HG02885 (cell line): ENCODE results near the gene IPO7.
"Not testable (repeated sequence)": the region's sequence is repeated elsewhere in the genome, so short reads cannot be mapped to it uniquely, and the experiment has no call there.

Source experiments
- ATAC-seq: cut with Tn5 transposase; IDR thresholded peaks from one replicate; pipeline ENCODE4 v1.9.1; 2021; ENCODE audit warnings: mild to moderate bottlenecking; ENCODE audit not compliant: unreplicated experiment, poor library complexity

Gene IPO7

DNA sequence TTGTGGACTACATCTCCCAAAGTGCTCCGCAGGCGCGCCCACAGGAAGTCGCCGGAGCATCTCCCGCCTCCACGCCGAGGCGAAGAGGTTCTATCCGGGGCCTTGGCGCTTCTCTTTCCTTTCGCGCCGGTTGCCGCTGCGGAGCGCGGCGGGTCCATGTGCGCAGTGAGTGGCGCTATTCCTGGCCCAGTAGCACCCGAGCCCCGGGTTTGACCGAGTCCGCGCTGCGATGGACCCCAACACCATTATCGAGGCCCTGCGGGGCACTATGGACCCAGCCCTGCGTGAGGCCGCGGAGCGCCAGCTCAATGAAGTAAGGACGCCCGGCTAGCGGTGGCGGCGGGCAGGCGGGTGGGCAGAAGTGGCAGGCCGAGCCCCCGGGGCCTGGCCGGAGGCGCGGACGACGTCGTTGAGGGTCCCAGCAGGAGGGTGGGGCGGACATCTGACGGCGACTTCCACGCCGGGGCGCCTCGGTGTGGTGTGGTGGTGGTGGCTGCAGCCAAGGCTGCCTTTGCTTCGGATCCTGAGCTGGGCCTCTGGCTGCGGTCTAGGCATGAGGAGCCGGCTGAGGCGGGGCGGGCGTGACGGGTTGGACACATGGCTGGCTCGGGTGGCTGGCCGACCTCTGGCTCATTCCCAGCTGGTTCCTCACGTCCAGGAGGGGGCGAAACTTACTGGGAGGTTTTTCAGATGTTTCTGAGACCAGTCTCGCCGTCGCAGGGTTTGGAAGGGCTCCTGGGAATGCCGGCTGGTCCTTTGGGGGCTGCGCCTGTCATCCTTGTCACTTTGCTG lies at the start of gene IPO7:
TSS of gene IPO7 (plus strand) at position 118 of the 792 bp plus-strand sequence. CDS start at position 230, 112 bp downstream.
- peak; percentile 92 for ATAC-seq

DNA sequence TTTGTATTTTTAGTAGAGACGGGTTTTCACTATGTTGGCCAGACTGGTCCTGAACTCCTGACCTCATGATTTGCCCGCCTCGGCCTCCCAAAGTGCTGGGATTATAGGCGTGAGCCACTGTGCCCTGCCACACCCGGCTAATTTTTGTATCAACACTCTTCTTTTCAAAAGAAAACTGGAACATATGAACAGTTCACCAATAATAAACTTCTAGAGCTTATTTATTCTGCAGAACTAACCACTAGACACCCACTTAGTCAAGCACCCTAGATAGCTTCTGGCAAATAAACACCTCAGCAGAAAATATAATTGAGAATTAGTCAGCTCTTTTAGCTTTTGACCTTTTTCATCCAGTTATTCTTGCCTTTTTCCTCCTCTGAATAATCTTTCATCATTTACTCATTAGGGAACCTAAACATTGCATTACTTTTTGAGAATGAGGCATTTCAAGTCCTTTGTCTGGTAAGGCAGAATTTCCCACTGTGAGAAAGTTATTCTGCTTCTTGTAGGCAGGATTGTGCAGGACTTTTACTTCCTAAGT lies 42.7 kb upstream of the IPO7 start:
- ATAC-seq, result no peak

DNA sequence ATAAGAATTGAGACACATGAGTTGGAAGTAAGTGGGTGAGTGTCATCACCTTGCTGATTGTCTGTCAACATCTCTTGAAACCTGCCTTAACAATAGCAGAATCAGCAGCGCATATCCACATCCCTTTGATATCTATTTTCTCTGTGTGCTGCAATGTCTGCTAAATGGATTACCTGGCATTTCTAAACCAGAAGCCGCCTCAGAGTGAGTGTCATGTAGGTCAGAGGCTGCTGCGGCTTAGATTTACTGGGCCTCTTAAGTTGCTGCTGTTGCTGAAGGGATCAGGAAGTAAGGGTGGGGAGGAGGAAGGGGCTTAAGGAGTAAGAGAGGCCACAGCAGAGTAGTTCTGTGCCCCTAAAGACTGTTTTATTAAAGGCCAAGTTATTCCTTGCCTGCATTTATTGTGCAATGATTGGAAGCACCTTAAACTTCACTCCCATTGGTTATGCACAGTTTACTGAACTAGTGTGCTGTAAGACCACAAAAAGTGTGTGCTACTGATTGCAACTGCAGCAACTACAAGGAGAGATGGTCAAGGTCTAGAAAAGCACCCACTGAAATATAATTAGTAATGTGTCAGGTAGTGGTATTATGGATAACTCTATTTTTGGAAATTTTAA lies 40.3 kb upstream of the IPO7 start:
- ATAC-seq, result no peak

DNA sequence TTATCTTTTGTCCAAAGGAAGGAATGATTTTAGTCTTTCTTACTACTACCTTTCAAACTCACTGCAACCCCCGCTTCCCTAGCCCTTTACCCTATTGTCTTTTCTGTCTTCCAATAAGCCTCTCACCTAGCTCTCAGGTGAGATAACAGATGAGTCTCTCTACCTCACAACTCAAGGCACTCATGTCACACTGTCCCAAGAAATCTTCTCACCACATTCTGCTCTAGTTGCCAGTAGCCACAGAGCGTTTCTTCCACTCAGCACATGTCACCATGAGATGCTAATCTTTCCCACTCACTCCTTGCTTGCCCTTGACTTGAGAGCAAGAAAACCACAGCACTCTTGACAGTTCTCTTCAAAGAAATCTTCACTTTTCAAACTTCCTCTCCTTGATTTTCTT lies 37.4 kb upstream of the IPO7 start:
- no peak for ATAC-seq

DNA sequence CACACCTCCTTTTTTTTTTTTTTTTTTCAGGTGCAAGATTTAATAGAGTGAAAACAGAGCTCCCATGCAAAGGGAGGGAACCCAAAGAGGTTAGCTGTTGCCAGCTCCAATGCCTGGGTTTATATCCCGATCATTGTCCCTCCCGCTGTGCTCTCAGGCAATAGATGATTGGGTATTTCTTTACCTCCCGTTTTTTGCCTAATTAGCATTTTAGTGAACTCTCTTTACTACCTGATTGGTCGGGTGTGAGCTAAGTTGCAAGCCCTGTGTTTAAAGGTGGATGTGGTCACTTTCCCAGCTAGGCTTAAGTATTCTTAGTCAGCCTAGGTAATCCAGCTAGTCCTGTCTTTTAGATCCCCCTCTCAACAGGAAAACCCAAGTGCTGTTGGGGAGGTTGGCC lies 36.7 kb upstream of the IPO7 start:
- not testable (repeated sequence) for ATAC-seq

DNA sequence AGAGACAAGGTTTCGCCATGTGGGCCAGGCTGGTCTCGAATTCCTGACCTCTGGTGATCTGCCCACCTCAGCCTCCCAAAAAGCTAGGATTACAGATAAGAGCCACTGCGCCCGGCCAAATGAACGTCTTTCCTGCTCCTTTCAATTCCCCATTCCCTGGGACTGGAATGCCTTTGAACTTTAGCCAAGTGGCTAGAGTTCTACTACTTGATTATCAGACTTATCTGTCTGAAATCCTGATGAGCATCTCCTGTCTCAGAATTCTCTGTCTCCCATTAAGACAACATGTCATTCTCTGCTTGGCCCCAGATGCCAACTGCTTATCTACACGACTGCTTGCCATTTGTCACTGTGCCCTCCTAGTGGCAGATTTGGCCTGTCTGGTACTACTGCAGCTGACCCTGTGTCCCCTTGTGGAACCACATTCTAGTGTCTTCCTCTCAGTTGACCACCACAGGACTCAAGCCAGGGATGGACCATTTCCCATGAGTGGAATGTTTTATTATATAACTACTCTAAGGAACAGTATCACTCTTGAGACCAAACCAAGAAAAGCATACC lies 33.1 kb upstream of the IPO7 start:
- ATAC-seq, result no peak

DNA sequence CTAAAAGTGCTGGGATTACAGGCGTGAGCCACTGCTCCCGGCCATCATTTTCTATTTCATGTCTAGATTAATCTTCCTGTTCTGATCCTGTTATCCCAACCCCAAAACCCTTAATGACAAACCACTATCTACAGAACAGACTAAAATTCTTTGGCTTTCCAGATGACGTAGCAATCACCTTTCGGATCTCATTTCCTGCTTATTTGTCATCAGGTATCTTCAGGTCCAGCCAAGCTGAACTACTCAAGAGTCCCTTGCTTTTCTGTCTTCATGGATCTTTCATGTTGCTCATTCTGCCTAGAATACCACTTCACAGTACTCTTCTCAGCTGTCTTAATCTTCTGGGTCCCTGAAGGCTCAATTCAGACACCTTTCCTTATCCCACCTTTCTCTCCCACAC lies 27.4 kb upstream of the IPO7 start:
- ATAC-seq, result no peak

DNA sequence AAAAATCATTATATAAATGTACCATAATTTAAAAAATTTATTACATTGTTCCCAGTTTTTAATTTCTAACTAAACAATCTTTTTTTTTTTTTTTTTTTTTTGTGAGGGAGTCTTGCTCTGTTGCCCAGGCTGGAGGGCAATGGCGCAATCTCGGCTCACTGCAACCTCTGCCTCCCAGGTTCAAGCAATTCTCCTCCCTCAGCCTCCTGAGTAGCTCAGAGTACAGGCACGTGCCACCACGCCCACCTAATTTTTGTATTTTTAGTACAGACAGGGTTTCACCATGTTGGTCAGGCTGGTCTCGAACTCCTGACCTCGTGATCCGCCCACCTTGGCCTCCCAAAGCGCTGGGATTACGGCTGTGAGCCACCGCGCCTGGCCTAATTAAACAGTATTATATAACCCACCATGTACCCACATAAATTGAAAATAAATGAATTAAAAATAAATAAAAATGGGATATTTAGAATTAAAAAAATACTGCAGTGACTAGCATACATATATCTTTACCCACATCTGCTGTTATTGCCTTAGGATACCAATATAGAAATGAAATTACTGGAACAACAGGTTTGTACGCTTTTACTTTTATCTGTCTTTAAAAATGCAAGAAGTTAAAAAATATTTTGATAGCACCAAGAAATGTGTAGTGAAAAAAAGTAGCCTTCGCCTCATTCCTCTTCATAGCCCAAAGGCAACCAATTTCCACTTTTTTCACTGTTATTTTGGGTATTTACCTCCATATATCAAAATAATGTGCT lies 23.4 kb upstream of the IPO7 start:
- ATAC-seq, result not testable (repeated sequence)

DNA sequence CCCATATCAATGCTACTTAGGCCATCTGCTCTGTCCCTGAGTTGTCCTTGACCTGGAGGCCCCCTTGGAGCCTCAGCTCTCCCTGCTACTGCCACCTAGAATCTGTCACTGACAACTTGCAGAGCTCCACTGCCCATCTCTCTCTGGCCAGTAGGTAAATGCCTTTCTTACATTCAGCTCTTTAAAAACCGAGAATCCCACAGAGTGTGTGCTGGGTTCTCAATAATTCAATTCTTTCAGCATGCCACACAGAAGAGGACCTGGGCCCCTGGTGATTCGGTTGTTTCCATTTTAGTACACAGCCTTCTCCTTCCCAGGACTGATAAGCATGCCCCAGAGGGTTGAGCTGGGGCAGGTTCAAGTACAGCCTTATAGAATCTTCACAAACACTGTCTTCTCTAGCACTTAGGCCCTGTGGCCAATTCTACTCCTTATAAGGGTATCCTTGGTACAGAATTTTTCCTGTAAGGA lies 22.0 kb upstream of the IPO7 start:
- ATAC-seq, result no peak

DNA sequence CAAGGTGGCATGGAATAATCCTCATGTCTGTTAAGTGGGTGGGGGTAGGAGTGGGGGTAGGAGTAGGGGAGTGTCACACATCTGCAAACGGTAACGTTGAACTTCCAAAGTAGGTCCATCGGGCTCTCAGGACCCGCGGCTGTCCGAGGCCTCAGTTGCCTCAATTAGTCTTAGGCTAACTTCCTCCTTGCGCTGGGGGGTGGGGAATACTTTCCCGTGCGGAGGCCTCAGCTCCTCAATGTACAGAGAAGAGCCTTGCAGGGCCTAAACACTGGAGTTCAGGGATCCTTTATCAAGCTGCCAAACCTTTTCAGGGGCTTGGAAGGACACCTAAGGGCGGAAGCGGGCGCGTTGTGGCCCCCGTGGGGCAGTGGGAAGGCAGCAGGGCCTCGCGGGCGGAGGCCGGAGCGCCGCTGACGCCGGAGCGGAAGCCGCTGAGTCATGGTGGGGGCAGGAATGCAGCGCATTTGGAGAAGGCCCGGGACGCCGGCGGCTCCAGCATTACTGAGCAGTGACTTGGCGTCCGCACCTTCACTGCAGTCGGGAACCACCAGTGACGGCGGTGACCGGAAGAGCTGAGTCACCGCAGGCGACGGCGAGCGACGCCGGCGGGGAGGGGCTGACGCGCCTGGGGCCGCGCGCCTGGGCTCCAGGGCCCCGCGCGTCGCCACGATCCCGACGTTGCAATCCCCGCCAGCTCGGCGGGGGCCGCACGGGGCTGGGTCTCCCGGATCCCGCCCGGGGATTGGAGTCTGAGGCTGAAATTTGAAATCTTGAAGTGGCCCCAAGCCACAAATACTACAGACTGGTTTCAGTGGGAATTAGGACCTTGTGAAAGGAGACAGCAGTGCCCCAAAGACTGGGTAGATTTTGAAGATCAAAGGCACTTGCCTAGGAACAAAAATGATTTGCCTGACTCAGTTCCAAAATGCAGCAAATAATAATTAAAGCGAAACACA lies 20.2 kb upstream of the IPO7 start:
- peak; percentile 98 for ATAC-seq

DNA sequence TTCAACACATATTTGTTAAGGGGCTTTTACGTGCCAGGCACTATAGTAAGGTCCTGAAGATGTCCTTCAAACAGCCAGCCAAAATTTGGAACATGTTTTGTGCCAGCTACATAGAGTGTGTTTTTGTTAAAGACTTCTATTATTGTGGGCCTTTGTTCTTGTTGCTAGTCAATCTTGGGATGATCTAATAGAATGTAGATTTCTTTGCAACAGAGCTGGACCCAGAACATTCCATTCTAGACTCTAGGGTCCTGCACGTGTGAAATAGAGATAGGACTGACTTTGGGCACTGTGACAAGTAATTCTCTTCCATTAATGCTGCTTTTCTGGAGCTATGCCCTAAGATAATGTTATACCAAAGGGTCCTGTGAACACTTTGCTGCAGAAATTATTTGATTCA lies 16.9 kb upstream of the IPO7 start:
- no peak for ATAC-seq

DNA sequence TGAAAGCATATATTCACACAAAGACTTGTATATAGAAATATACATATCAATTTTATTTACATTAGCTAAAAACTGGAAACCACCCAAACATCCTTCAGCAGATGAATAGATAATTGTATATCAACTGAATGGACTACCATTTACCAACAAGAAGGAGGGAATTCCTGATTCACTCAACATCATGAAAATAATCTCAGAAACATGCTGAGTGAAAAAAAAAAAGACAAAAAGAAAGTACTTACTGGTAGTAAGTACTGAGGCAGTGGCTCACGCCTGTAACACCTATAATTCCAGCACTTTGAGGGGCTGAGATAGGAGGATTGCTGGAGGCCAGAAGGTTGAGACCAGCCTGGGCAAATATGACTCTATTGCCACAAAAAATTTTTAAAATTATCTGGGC lies 7.4 kb upstream of the IPO7 start:
- ATAC-seq, result no peak

DNA sequence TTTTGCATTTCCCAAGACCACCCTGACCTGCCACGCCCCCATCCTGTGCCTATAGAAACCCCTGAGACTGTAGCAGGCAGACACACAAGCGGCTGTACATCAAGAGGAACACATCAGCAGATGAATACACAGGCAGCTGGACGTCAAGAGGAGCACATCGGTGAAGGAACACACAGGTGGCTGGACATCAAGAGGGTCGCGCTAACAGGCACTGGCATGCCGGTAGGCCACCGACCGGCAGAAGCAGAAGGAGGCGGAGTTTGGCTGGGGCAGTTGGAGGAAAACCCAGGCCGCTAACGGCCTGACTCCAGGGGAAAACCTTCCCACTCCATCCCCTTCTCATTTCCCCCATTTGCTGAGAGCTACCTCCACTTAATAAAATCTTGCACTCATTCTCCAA lies 5.4 kb upstream of the IPO7 start:
- ATAC-seq, result no peak

DNA sequence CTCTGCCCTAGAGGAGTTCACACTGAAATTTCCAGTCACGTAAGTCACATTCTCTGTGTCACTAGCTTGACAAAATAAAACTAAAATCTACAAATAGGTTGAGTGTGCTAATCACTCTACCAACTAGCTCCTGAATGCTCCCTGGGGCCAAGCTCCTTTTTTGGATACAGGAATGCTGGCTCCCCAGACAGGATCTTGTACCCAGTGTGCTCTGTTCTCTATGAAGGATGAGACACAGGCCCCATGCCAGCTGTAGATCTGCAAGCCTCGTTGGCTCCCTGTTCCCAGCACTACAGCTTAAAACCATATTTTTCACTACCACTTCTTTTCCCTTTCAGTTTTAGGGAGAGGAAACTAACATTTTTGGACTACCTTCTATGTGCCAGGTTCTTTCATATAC lies 3.7 kb upstream of the IPO7 start:
- no peak for ATAC-seq

DNA sequence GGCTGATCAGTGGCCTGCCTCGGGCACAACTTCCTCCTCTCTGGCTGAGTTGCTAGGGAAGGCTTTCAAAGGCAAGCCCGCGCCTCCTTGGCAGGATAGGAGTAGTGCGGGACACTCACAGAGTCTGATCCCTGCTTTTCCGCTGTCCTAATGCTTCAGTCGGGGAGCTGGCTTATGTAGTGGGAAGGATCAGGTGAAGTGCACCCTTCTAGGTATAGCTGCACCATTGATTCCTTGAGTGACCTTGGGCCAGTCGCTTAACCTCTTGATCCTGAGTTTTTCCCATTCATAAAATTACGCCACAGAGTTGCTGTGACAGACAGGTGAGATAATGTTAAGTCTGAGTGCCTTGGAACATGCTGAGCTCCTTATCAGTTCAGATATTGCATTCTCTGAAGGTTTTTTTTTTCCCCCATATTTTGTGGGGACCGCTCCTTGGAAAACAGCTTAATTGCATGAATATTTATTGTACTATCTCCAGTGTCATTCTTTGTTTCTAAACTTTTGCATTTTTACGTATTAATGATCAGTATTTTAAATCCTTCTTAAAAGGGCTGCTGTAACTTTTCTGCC lies 961 bp downstream of the IPO7 start:
- peak; percentile 21 for ATAC-seq

DNA sequence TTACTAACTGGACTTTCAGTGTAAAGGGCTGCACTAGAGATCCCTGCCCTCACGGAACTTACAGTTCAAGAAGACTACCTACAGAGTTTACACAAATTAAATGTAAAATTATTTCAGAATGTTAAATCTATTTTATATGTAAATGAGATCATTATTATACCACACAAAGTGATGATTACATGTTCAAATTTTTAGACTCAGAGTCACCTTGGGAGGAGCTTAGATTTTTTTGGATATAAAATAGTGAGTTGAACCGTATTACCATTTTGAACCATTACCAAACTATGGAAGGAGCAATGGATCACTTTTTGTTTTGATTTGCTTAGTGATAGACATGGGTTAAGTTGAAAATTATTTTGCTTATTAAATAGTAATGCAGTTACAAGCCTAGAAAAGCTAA lies 1.6 kb downstream of the IPO7 start:
- no peak for ATAC-seq

DNA sequence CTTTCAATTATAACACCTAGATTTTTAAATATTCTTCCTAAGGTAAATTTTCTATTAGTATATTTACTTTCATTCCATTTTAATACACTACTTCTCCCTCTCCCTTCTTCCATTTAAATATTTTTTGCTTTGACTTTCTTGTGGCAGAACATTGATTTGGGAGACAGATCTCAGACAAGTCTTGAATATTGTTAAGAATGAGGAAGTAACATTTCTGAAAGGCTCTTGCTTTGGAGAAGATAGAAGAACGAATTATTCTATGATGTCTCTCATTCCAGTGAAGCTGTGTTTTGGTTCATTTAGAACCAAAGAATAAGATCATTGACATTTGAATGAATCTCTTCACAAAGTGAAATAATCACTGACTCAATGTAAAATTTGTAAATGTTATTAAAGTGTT lies 2.4 kb downstream of the IPO7 start:
- no peak for ATAC-seq

DNA sequence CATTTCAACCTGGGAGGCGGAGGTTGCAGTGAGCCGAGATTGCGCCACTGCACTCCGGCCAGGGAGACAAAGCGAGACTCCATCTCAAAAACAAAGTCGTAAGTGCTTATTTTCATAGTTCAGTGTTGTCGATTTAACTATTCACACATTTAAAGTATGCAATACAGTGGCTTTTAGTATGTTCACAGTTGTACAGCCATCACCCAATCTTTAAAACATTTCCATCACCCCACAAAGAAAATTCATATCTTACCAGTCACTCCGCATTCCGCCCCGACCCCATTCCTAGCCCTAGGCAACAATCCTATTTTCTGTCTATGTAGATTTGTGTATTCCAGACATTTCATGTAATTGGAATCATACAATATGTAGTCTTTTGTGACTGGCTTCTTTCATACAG lies 11.9 kb downstream of the IPO7 start:
- ATAC-seq, result no peak

DNA sequence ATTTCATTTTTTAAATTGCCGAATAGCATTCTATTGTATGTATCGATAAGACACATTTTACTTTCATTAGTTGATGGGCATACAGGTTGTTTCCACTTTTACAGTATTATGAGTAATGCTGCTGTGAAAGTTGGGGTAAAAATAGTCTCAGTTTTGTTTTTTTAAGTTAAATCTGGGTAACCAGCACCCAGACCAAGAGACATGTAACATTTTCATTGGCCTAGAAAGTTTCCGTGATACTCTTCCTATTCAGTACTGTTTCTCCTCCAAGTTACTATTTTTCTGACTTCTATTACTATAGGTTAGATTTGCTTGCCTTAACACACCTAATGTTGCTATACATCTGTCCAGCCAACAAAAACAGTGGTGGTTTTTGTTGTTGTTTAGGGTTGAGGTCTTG lies 12.3 kb downstream of the IPO7 start:
- peak; percentile 68 for ATAC-seq
